Activated CD4-positive, alpha-beta T cell treated with anti-CD3 and anti-CD28 coated beads, Interleukin-2, amount 10 ng/mL, durations not matched to agents 24 days and 14 days (primary cell): Measurements from ENCODE around the gene KIF13A. TPM values are rescaled to one million over a fixed set of nuclear protein-coding genes. Genes with fewer than 3 reads are reported as not detected.
"Not testable (repeated sequence)": the region's sequence is repeated elsewhere in the genome, so short reads cannot be mapped to it uniquely, and the experiment has no call there.

Experiments
- DNase-seq: peaks from one replicate; pipeline ENCODE4 v3.0.0; 2022
- H3K27ac Mint-ChIP-seq: one replicate; pipeline ENCODE4 v1.8.0; 2022; ENCODE audit warnings: mild to moderate bottlenecking, mixed read lengths
- H3K27me3 Mint-ChIP-seq: one replicate; pipeline ENCODE4 v1.8.0; 2022; ENCODE audit warnings: mixed read lengths
- H3K36me3 Mint-ChIP-seq: one replicate; pipeline ENCODE4 v1.8.0; 2022; ENCODE audit warnings: low read depth, mild to moderate bottlenecking, mixed read lengths
- H3K4me1 Mint-ChIP-seq: one replicate; pipeline ENCODE4 v1.8.0; 2021; ENCODE audit warnings: mixed read lengths
- H3K4me3 Mint-ChIP-seq: one replicate; pipeline ENCODE4 v1.8.0; 2022; ENCODE audit warnings: mild to moderate bottlenecking, moderate library complexity, mixed read lengths
- H3K9me3 Mint-ChIP-seq: one replicate; pipeline ENCODE4 v1.8.0; 2021; ENCODE audit warnings: mixed read lengths
- intact Hi-C: fragments of 100-400 bp; cut with micrococcal nuclease; formaldehyde crosslinking; loops from one replicate; pipeline ENCODE4 v1.15.1; 2023
- total RNA-seq: library from RNA; stranded (reverse); gene quantifications from 2 replicates; pipeline ENCODE4 v1.2.3, GENCODE V29; 2022

Gene KIF13A
- total RNA-seq, 1 donor from 2014 or later, result not detected

GRCh38 chr6:18019539-18020534 is 32.4 kb upstream of the KIF13A start:
- H3K27ac Mint-ChIP-seq, result no peak overlapping the region
- peaks cover 2% of the 10 kb centered on the region for H3K27me3 Mint-ChIP-seq

GRCh38 chr6:18019133-18019532 is 31.7 kb upstream of the KIF13A start:
- H3K27ac Mint-ChIP-seq, H3K4me3 Mint-ChIP-seq, intact Hi-C loops, DNase-seq, H3K4me1 Mint-ChIP-seq, H3K27me3 Mint-ChIP-seq, H3K9me3 Mint-ChIP-seq, H3K36me3 Mint-ChIP-seq: not testable (repeated sequence)

More at GRCh38 chr6:18019539-18020534, 32.4 kb upstream of the KIF13A start:
- no peak for DNase-seq
- no peak overlapping the region for H3K4me3 Mint-ChIP-seq
- H3K36me3 Mint-ChIP-seq, result no peaks in the 10 kb centered on the region
- intact Hi-C loops, result no loop called here
- no peaks in the 10 kb centered on the region for H3K4me1 Mint-ChIP-seq
- H3K9me3 Mint-ChIP-seq, result no peaks in the 10 kb centered on the region

DNA sequence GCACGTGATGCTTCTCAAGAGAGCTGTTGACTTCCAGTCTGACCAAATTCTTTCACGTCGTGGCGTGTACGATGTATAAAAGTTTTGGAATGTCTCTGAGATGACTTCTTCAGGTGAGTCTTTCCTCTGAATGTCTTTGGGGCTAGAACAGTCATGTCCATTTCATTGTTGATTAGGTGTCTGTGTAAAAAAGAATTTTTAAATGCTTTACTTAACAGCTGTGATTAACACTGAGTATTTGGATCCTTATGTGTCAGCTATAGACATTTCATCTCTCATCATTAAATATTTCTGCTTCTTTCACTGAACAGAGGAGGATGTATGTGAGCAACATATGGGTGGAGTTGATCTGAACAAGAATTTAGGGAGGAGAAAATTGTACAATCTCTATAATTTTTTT is 29.3 kb upstream of the KIF13A start:
- H3K4me3 Mint-ChIP-seq, result no peak overlapping the region
- no peak for DNase-seq
- H3K36me3 Mint-ChIP-seq, result no peaks in the 10 kb centered on the region
- intact Hi-C loops, result no loop called here
- no peaks in the 10 kb centered on the region for H3K4me1 Mint-ChIP-seq
- no peak overlapping the region for H3K27ac Mint-ChIP-seq
- H3K27me3 Mint-ChIP-seq, result peaks cover 2% of the 10 kb centered on the region
- no peaks in the 10 kb centered on the region for H3K9me3 Mint-ChIP-seq

GRCh38 chr6:18016133-18016532 is 28.7 kb upstream of the KIF13A start:
- peaks cover 2% of the 10 kb centered on the region for H3K27me3 Mint-ChIP-seq
- intact Hi-C loops, result no loop called here
- H3K4me3 Mint-ChIP-seq, result no peak overlapping the region
- no peaks in the 10 kb centered on the region for H3K9me3 Mint-ChIP-seq
- DNase-seq, result no peak
- H3K36me3 Mint-ChIP-seq, result no peaks in the 10 kb centered on the region
- H3K4me1 Mint-ChIP-seq, result no peaks in the 10 kb centered on the region
- H3K27ac Mint-ChIP-seq, result no peak overlapping the region

DNA sequence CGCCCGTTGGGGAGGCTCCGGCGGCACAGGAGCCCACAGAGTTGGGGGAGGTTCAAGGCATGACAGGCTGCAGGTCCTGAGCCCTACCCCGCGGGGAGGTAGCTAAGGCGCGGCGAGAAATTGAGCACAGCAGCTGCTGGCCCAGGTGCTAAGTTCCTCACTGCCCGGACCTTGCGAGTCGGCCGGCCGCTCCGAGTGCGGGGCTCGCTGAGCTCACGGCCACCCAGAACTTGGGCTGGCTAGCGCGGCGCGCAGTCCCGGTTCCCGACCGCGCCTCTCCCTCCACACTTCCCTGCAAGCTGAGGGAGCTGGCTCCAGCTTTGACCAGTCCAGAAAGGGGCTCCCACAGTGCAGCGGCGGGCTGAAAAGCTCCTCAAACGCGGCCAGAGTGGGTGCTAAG is 23.9 kb upstream of the KIF13A start:
- Mint-ChIP-seq H3K27me3 (no peaks in the 10 kb centered on the region), H3K4me1 (no peaks in the 10 kb centered on the region), H3K9me3 (no peaks in the 10 kb centered on the region), H3K4me3 (no peak overlapping the region), H3K27ac (no peak overlapping the region), H3K36me3 (no peaks in the 10 kb centered on the region)
- intact Hi-C loops, result no loop called here
- no peak for DNase-seq

DNA sequence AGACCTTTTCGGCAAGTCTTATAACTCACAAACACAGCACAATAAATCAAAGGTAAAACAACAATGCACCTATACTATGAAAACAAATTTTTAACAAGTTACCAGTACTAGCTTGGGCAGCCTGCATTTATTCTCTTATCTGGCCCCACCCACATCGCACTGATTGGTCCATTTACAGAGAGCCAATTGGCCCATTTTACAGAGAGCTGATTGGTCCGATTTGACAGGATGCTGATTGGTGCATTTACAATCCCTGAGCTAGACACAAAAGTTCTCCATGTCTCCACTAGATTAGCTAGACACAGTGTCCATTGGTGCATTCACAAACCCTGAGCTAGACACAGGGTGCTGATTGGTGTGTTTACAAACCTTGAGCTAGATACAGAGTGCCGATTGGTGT is 23.1 kb upstream of the KIF13A start:
- DNase-seq, H3K27ac Mint-ChIP-seq, intact Hi-C loops, H3K27me3 Mint-ChIP-seq, H3K4me3 Mint-ChIP-seq, H3K36me3 Mint-ChIP-seq, H3K9me3 Mint-ChIP-seq, H3K4me1 Mint-ChIP-seq: not testable (repeated sequence)

DNA sequence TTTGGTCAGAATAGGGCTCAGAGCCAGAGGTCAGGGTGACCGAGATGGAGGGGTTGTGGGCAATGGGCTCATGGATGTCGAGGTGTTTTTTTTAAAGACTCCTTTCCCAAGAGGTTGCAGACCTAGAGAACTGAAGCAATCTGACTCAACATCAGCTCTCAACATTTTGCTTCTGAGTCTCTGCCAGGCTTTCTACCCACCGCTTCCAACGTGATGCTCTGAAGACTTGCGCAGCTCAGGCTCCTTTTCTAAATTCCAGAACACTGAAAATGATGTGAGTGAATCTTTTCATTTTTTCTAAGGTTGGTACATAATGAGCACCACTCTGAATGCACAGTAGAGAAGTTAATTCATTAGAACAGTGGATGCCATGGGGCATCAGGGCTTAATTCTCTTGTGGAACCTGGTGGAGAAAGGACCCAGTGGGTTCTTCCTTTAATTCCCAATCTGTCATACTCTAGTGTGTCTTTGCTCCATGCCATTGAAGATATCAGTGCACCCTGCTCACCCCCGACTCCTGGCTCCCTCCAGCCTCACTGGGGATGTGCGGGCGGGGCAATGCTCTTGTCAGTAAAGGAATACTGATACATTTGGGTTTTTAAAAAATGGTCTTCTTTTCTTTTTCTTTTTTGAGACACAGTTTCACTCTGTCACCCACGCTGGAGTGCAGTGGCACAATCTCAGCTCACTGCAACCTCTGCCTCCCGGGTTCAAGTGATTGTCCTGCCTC is 17.0 kb upstream of the KIF13A start:
- Mint-ChIP-seq H3K4me3 (no peak overlapping the region), H3K9me3 (no peaks in the 10 kb centered on the region), H3K27me3 (peaks cover 7% of the 10 kb centered on the region), H3K36me3 (no peaks in the 10 kb centered on the region), H3K4me1 (no peaks in the 10 kb centered on the region), H3K27ac (no peak overlapping the region)
- intact Hi-C loops, result no loop called here
- DNase-seq, result no peak

GRCh38 chr6:17999425-17999824 is 12.0 kb upstream of the KIF13A start:
- Mint-ChIP-seq H3K27me3 (peaks cover 16% of the 10 kb centered on the region), H3K36me3 (no peaks in the 10 kb centered on the region), H3K4me1 (no peaks in the 10 kb centered on the region), H3K27ac (no peak overlapping the region), H3K4me3 (no peak overlapping the region), H3K9me3 (no peaks in the 10 kb centered on the region)
- no peak for DNase-seq
- intact Hi-C loops, result no loop called here

DNA sequence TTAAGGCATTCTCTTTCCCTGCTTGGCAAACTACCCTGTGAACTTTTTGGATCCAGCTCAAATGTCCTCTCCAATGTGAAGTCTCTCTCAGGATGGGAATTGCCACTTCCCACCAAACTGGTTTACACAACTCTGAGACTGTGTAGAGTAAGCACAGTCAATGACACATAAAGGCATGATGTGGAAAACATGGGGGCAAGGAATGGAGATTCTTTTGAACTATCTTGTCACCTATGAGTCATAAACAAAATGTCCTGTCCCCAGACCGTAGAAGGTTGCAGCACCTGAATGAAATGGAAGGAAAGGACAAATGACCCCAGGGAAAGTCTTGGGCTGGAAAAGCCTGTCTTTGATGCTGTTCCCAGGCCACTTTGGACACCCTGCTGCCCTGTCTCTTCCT is 11.0 kb upstream of the KIF13A start:
- no peaks in the 10 kb centered on the region for H3K4me1 Mint-ChIP-seq
- H3K27me3 Mint-ChIP-seq, result peaks cover 16% of the 10 kb centered on the region
- intact Hi-C loops, result no loop called here
- no peak for DNase-seq
- no peak overlapping the region for H3K4me3 Mint-ChIP-seq
- H3K27ac Mint-ChIP-seq, result no peak overlapping the region
- H3K36me3 Mint-ChIP-seq, result no peaks in the 10 kb centered on the region
- H3K9me3 Mint-ChIP-seq, result no peaks in the 10 kb centered on the region

GRCh38 chr6:17998003-17998402 is 10.6 kb upstream of the KIF13A start:
- Mint-ChIP-seq H3K4me1 (no peaks in the 10 kb centered on the region), H3K27me3 (peaks cover 16% of the 10 kb centered on the region), H3K36me3 (no peaks in the 10 kb centered on the region), H3K27ac (no peak overlapping the region), H3K9me3 (no peaks in the 10 kb centered on the region), H3K4me3 (no peak overlapping the region)
- intact Hi-C loops, result no loop called here
- DNase-seq, result no peak

DNA sequence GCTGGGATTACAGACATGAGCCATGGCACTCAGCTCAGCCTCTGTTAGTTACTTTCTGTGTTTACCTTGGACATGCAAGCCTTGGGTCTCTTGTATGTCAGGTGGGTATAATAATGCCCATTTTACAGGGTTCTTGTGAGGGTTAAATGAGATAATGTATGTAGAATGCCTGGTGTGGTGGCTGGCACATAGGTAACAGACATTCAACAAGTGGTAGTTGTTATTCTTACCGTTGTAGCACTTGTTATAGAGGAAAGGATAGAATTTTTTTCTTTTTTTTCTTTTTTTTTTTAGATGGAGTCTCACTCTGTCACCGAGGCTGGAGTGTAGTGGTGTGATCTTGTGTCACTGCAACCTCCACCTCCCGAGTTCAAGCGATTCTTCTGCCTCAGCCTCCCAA is 8.0 kb upstream of the KIF13A start:
- intact Hi-C loops, result no loop called here
- no peak for DNase-seq
- Mint-ChIP-seq H3K27ac (no peak overlapping the region), H3K4me1 (no peaks in the 10 kb centered on the region), H3K4me3 (no peak overlapping the region), H3K9me3 (no peaks in the 10 kb centered on the region), H3K36me3 (no peaks in the 10 kb centered on the region), H3K27me3 (peaks cover 24% of the 10 kb centered on the region)

GRCh38 chr6:17994019-17994418 is 6.6 kb upstream of the KIF13A start:
- Mint-ChIP-seq H3K9me3 (no peaks in the 10 kb centered on the region), H3K4me3 (no peak overlapping the region), H3K36me3 (no peaks in the 10 kb centered on the region), H3K27me3 (peaks cover 27% of the 10 kb centered on the region), H3K27ac (no peak overlapping the region), H3K4me1 (no peaks in the 10 kb centered on the region)
- intact Hi-C loops, result loop anchor here (5.0 kb wide), 1 partner anchor 107 kb away; no protein-coding TSS in a partner anchor
- DNase-seq, result no peak

DNA sequence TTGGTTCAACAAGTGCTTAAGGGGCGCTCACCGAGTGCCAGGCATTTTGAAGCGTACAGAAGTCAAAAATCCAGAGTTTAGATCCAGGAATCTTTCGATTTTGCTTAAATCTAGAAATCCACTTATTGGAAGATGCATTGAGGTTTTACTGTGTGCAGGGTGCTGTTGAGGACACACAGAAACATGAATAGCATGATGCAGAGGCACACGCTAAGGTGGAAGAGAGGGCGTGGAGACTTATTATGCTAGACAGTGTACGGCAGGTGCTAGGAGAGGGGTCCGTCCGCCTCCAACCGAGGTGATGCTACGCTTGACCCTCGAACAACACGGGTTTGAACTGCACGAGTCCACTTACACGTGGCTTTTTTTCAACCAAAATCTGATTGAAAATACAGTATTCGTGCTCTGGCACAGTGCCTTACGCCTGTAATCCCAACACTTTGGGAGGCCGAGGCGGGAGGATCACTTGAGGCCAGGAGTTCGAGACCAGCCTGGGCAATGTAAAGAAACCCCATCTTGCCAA is 1.0 kb upstream of the KIF13A start:
- DNase-seq, result no peak
- peaks cover 61% of the 10 kb centered on the region for H3K27me3 Mint-ChIP-seq
- peaks cover 9% of the 10 kb centered on the region for H3K4me1 Mint-ChIP-seq
- peak overlapping the region; percentile 81 for H3K4me3 Mint-ChIP-seq
- H3K9me3 Mint-ChIP-seq, result no peaks in the 10 kb centered on the region
- H3K36me3 Mint-ChIP-seq, result no peaks in the 10 kb centered on the region
- H3K27ac Mint-ChIP-seq, result no peak overlapping the region
- intact Hi-C loops, result loop anchor here (5.0 kb wide), 2 partner anchors 129 to 274 kb away; partner anchors contain the start of gene DEK
